Loucy (cell line): ENCODE data around the gene SET.
"Not testable (repeated sequence)": the region's sequence is repeated elsewhere in the genome, so short reads cannot be mapped to it uniquely, and the experiment has no call there.

Experiments used
- H2AFZ ChIP-seq: fragments of 200-600 bp; sonication (generic); 2 replicates; pipeline ENCODE4 v1.6.0; 2016; ENCODE audit warnings: antibody characterized with exemption, mild to moderate bottlenecking, low read length, moderate library complexity
- H3F3A ChIP-seq: fragments of 200-600 bp; 2 replicates; pipeline ENCODE4 v1.6.0; 2016; ENCODE audit warnings: antibody characterized with exemption, low read depth, mild to moderate bottlenecking
- H3K27me3 ChIP-seq: fragments of 200-600 bp; sonication (generic); 2 replicates; pipeline ENCODE4 v1.6.1; 2014; ENCODE audit warnings: low read length, mild to moderate bottlenecking; ENCODE audit not compliant: insufficient read depth, poor library complexity, severe bottlenecking
- H3K36me3 ChIP-seq: fragments of 200-600 bp; sonication (generic); 2 replicates; pipeline ENCODE4 v1.6.1; 2016; ENCODE audit warnings: low read length; ENCODE audit not compliant: insufficient read depth
- H3K4me1 ChIP-seq: fragments of 200-600 bp; sonication (generic); 2 replicates; pipeline ENCODE4 v1.5.1; 2014; ENCODE audit warnings: low read length, mild to moderate bottlenecking; ENCODE audit not compliant: insufficient read depth, poor library complexity, severe bottlenecking
- H3K4me2 ChIP-seq: fragments of 200-600 bp; sonication (generic); 2 replicates; pipeline ENCODE4 v1.6.0; 2014; ENCODE audit warnings: antibody characterized with exemption, low read length, low read depth, mild to moderate bottlenecking; ENCODE audit not compliant: poor library complexity, severe bottlenecking
- H3K4me3 ChIP-seq: fragments of 200-600 bp; sonication (generic); 2 replicates; pipeline ENCODE4 v1.5.1; 2014; ENCODE audit warnings: low read length, mild to moderate bottlenecking, mixed read lengths; ENCODE audit not compliant: poor library complexity, severe bottlenecking
- H3K79me2 ChIP-seq: fragments of 200-600 bp; sonication (generic); 2 replicates; pipeline ENCODE4 v1.6.1; 2014; ENCODE audit warnings: low read length; ENCODE audit not compliant: insufficient read depth
- H3K9ac ChIP-seq: fragments of 200-600 bp; sonication (generic); 2 replicates; pipeline ENCODE4 v1.6.0; 2014; ENCODE audit warnings: mild to moderate bottlenecking, low read depth, low read length, moderate library complexity; ENCODE audit not compliant: poor library complexity, severe bottlenecking
- H3K9me2 ChIP-seq: fragments of 200-600 bp; sonication (generic); replicated peaks from 2 replicates; pipeline ENCODE4 v1.6.1; 2016; ENCODE audit warnings: low read depth, low read length, mixed read lengths
- H3K9me3 ChIP-seq: fragments of 200-600 bp; sonication (generic); 2 replicates; pipeline ENCODE4 v1.6.1; 2014; ENCODE audit warnings: mild to moderate bottlenecking, antibody characterized with exemption, low read length, low read depth; ENCODE audit not compliant: insufficient read depth
- H4K20me1 ChIP-seq: fragments of 200-600 bp; sonication (generic); 2 replicates; pipeline ENCODE4 v1.6.0; 2014; ENCODE audit warnings: antibody characterized with exemption, low read length, mild to moderate bottlenecking; ENCODE audit not compliant: insufficient read depth, poor library complexity, severe bottlenecking
- CTCF ChIP-seq: fragments of 200-600 bp; sonication (generic); conservative IDR thresholded peaks from 2 replicates; pipeline ENCODE4 v1.5.1; 2014; ENCODE audit warnings: mild to moderate bottlenecking, antibody characterized with exemption, low read length
- EZH2phosphoT487 ChIP-seq: fragments of 200-600 bp; IDR thresholded peaks from 2 replicates; pipeline ENCODE4 v1.6.1; 2018; ENCODE audit warnings: antibody characterized with exemption, mild to moderate bottlenecking, moderate library complexity, borderline replicate concordance

Gene SET

DNA sequence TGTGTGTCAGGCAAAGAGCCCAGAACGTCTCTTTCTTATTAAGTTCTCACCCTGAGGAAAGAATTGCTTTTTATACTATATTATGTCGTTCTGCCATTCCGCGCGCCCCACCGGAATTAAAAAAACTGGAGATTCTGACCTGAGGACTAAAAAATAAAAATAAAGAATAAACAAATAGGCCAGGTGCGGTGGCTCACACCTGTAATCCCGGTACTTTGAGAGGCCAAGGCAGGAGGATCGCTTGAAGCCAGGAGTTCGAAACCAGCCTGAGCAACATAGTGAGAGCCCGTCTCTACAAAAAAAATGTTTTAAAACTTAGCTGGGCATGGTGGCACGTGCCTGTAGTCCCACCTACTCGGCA, 31.7 kb upstream of the SET start:
- Histone ChIP-seq H2AFZ (peak overlapping the region; percentile 96), H3K4me2 (peak overlapping the region; percentile 67), H3F3A (no peaks in the 10 kb centered on the region), H3K4me3 (peak overlapping the region; percentile 75), H3K9me3 (no peaks in the 10 kb centered on the region), H3K79me2 (no peaks in the 10 kb centered on the region), H3K27me3 (no peaks in the 10 kb centered on the region), H3K36me3 (no peaks in the 10 kb centered on the region), H4K20me1 (no peaks in the 10 kb centered on the region), H3K4me1 (no peaks in the 10 kb centered on the region), H3K9ac (peak overlapping the region; percentile 84), H3K9me2 (no peaks in the 10 kb centered on the region)
- no peak for TF ChIP-seq EZH2phosphoT487
- no peak for TF ChIP-seq CTCF

- Histone ChIP-seq H3K9me2 (no peaks in the 10 kb centered on the region), H3K9ac (no peak overlapping the region), H3K4me2 (no peak overlapping the region), H3K4me1 (no peaks in the 10 kb centered on the region), H3F3A (no peaks in the 10 kb centered on the region), H4K20me1 (no peaks in the 10 kb centered on the region), H3K4me3 (no peak overlapping the region), H3K9me3 (no peaks in the 10 kb centered on the region), H3K79me2 (no peaks in the 10 kb centered on the region), H3K27me3 (no peaks in the 10 kb centered on the region), H2AFZ (no peak overlapping the region), H3K36me3 (no peaks in the 10 kb centered on the region)
- TF ChIP-seq EZH2phosphoT487 (no peak), CTCF (no peak)
Observed at GRCh38 chr9:128657796-128658195, 31.2 kb upstream of the SET start.

GRCh38 chr9:128666481-128666941, 22.5 kb upstream of the SET start:
- not testable (repeated sequence) for H4K20me1 ChIP-seq, H3K4me2 ChIP-seq, H3K36me3 ChIP-seq, H2AFZ ChIP-seq, H3K9ac ChIP-seq, H3K4me3 ChIP-seq, H3K9me2 ChIP-seq, H3K4me1 ChIP-seq, H3K79me2 ChIP-seq, H3K27me3 ChIP-seq, H3F3A ChIP-seq, H3K9me3 ChIP-seq

DNA sequence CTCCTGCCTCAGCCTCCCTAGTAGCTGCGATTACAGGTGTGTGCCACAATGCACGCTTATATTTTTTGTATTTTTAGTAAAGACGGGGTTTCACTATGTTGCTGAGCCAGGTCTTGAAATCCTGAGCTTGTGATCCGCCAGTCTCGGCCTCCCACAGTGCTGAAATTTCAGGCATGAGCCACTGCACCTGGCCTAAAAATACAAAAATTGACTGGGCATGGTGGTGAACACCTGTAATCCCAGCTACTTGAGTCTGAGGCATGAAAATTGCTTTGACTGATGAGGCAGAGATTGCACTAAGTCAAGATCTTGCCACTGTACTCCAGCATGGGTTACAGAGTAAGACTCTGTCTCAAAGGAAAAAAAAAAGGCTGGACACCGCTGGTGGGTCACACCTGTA, 19.2 kb upstream of the SET start:
- no peaks in the 10 kb centered on the region for H3K9me2 ChIP-seq
- H3K36me3 ChIP-seq, result no peaks in the 10 kb centered on the region
- no peak overlapping the region for H3K9ac ChIP-seq
- H2AFZ ChIP-seq, result no peak overlapping the region
- H3K9me3 ChIP-seq, result no peaks in the 10 kb centered on the region
- no peaks in the 10 kb centered on the region for H3K79me2 ChIP-seq
- TF ChIP-seq CTCF, result no peak
- H3F3A ChIP-seq, result no peaks in the 10 kb centered on the region
- no peaks in the 10 kb centered on the region for H3K4me1 ChIP-seq
- H4K20me1 ChIP-seq, result no peaks in the 10 kb centered on the region
- H3K4me2 ChIP-seq, result no peak overlapping the region
- H3K27me3 ChIP-seq, result no peaks in the 10 kb centered on the region
- H3K4me3 ChIP-seq, result no peak overlapping the region
